H1 (cell line): ENCODE measurements around the gene CDR2L. TPM values are rescaled to one million over a fixed set of nuclear protein-coding genes. Genes with fewer than 3 reads are reported as not detected.
A peak's percentile ranks its signal among the peaks of the same experiment; 100 is the strongest.

Source experiments
- CTCF ChIA-PET: fragments of 300-600 bp; sonication (Branson Sonifier 250); formaldehyde crosslinking; loops from one replicate; lab custom pipeline; 2021; ENCODE audit not compliant: partially characterized antibody; lab: Charles Lee
- POLR2A ChIA-PET: fragments of 300-600 bp; sonication (Branson Sonifier 250); formaldehyde crosslinking; loops from one replicate; lab custom pipeline; 2021; ENCODE audit warnings: inconsistent platforms; ENCODE audit not compliant: partially characterized antibody; lab: Charles Lee
- DNase-seq, 2 experiments: peaks; one replicate each; pipeline versions ENCODE4 v3.0.0 to v3.0.0-alpha.2; 2010 to 2022; ENCODE audit warnings: low spot score in 2 of 2, low read depth in 1 of 2, mixed read lengths in 1 of 2
- FAIRE-seq: peaks from 2 replicates; lab custom pipeline; 2011; peaks lifted over from hg19 to GRCh38; lab: Jason Lieb, UNC
- H2AFZ ChIP-seq: 2 replicates; pipeline ENCODE4 v1.8.1; 2012; ENCODE audit warnings: low read length, inconsistent platforms
- H2AK5ac ChIP-seq: 2 replicates; pipeline ENCODE4 v1.6.1; 2013; ENCODE audit warnings: low read depth, low read length
- H2BK120ac ChIP-seq: replicated peaks from 2 replicates; pipeline ENCODE3; 2013; ENCODE audit warnings: low read depth, low read length, inconsistent platforms
- H2BK12ac ChIP-seq: 2 replicates; pipeline ENCODE4 v1.6.1; 2013; ENCODE audit warnings: low read depth, low read length
- H2BK15ac ChIP-seq: 2 replicates; pipeline ENCODE4 v1.6.1; 2013; ENCODE audit warnings: low read length
- H2BK20ac ChIP-seq: 2 replicates; pipeline ENCODE4 v1.6.1; 2013; ENCODE audit warnings: low read length
- H2BK5ac ChIP-seq: 2 replicates; pipeline ENCODE4 v1.6.1; 2013; ENCODE audit warnings: low read depth, low read length
- H3K14ac ChIP-seq: 2 replicates; pipeline ENCODE4 v1.6.1; 2013; ENCODE audit warnings: inconsistent platforms; ENCODE audit not compliant: insufficient read length
- H3K18ac ChIP-seq: 2 replicates; pipeline ENCODE4 v1.6.1; 2013; ENCODE audit warnings: low read length; ENCODE audit errors: extremely low read depth
- H3K23ac ChIP-seq: 2 replicates; pipeline ENCODE4 v1.6.1; 2013; ENCODE audit warnings: inconsistent platforms; ENCODE audit not compliant: insufficient read length
- H3K23me2 ChIP-seq: 2 replicates; pipeline ENCODE4 v1.6.1; 2013; ENCODE audit warnings: low read depth, low read length
- H3K27ac ChIP-seq: 2 replicates; pipeline ENCODE4 v1.6.1; 2011; ENCODE audit warnings: low read depth, low read length, inconsistent platforms
- H3K27me3 ChIP-seq, 4 experiments: replicated peaks in 1 of 4; 1 replicate in 1 of 4; 2 replicates in 3 of 4; pipeline versions ENCODE4 v1.6.1 to v1.8.1; 2011 to 2013; ENCODE audit warnings: low read length in 3 of 4, mild to moderate bottlenecking in 3 of 4, inconsistent platforms in 2 of 4, mixed read lengths in 2 of 4, moderate library complexity in 1 of 4; ENCODE audit not compliant: control insufficient read depth in 3 of 4, insufficient read depth in 3 of 4; ENCODE audit errors: extremely low read depth in 1 of 4
- H3K36me3 ChIP-seq, 4 experiments: 2 replicates each; pipeline versions ENCODE4 v1.6.1 to v1.8.1; 2011 to 2013; ENCODE audit warnings: mild to moderate bottlenecking in 4 of 4, low read length in 3 of 4, moderate library complexity in 2 of 4, control low read depth in 1 of 4, inconsistent platforms in 1 of 4; ENCODE audit not compliant: insufficient read depth in 4 of 4, control insufficient read depth in 2 of 4
- H3K4ac ChIP-seq: replicated peaks from 2 replicates; pipeline ENCODE3; 2013; ENCODE audit warnings: low read length, low read depth, mixed read lengths, inconsistent platforms; ENCODE audit not compliant: insufficient read length
- H3K4me1 ChIP-seq, 4 experiments: replicated peaks in 1 of 4; 1 replicate in 1 of 4; 2 replicates in 3 of 4; pipeline versions ENCODE4 v1.6.1 to v1.8.1; 2011 to 2013; ENCODE audit warnings: low read length in 3 of 4, inconsistent platforms in 2 of 4, mixed read lengths in 1 of 4; ENCODE audit not compliant: insufficient read depth in 4 of 4, control insufficient read depth in 3 of 4
- H3K4me2 ChIP-seq, 2 experiments: 2 replicates each; pipeline versions ENCODE4 v1.6.1 to v1.8.1; 2011 to 2013; ENCODE audit warnings: low read depth in 2 of 2, low read length in 2 of 2, control low read depth in 1 of 2, inconsistent platforms in 1 of 2, mild to moderate bottlenecking in 1 of 2; ENCODE audit not compliant: insufficient read depth in 1 of 2
- H3K4me3 ChIP-seq, 4 experiments: fragments of 200-600, 300-600 bp in 1 of 4; sonication (generic), shearing (Covaris generic), sonication (Bioruptor Twin) in 1 of 4; 2 replicates each; pipeline versions ENCODE4 v1.5.1 to v1.8.1; 2011 to 2016; ENCODE audit warnings: low read length in 4 of 4, low read depth in 3 of 4, control low read depth in 2 of 4, inconsistent platforms in 2 of 4, mild to moderate bottlenecking in 2 of 4, mixed read lengths in 1 of 4, moderate library complexity in 1 of 4; ENCODE audit not compliant: insufficient read depth in 2 of 4; ENCODE audit errors: extremely low read depth in 1 of 4
- H3K56ac ChIP-seq: replicated peaks from 2 replicates; pipeline ENCODE3; 2013; ENCODE audit warnings: low read depth, mild to moderate bottlenecking, mixed read lengths, low read length, inconsistent platforms; ENCODE audit not compliant: insufficient read length
- H3K79me1 ChIP-seq: 2 replicates; pipeline ENCODE4 v1.6.1; 2013; ENCODE audit warnings: low read depth, low read length, control low read depth
- H3K79me2 ChIP-seq, 2 experiments: 2 replicates each; pipeline versions ENCODE4 v1.6.1 to v1.8.1; 2012 to 2013; ENCODE audit warnings: low read length in 2 of 2, mild to moderate bottlenecking in 2 of 2, inconsistent platforms in 1 of 2; ENCODE audit not compliant: insufficient read depth in 2 of 2, control insufficient read depth in 1 of 2
- H3K9ac ChIP-seq, 4 experiments: replicated peaks in 1 of 4; 1 replicate in 1 of 4; 2 replicates in 3 of 4; pipeline versions ENCODE4 v1.6.1 to v1.8.1; 2011 to 2013; ENCODE audit warnings: low read depth in 3 of 4, low read length in 3 of 4, control low read depth in 2 of 4, mild to moderate bottlenecking in 2 of 4, moderate library complexity in 2 of 4, inconsistent platforms in 1 of 4; ENCODE audit errors: extremely low read depth in 1 of 4
- H3K9me3 ChIP-seq, 2 experiments: 2 replicates each; pipeline versions ENCODE4 v1.6.1 to v1.8.1; 2012 to 2013; ENCODE audit warnings: mild to moderate bottlenecking in 2 of 2, moderate library complexity in 2 of 2, control low read depth in 1 of 2, inconsistent platforms in 1 of 2, low read depth in 1 of 2, low read length in 1 of 2, mixed read lengths in 1 of 2; ENCODE audit not compliant: insufficient read depth in 2 of 2
- H4K20me1 ChIP-seq, 2 experiments: replicated peaks in 1 of 2; 2 replicates each; pipeline versions ENCODE3 to v1.8.1; 2011 to 2013; ENCODE audit warnings: inconsistent platforms in 2 of 2, low read length in 2 of 2, mild to moderate bottlenecking in 1 of 2; ENCODE audit not compliant: insufficient read depth in 2 of 2, control insufficient read depth in 1 of 2
- H4K5ac ChIP-seq: 2 replicates; pipeline ENCODE4 v1.6.1; 2013; ENCODE audit warnings: low read length, low read depth, mixed read lengths, inconsistent platforms; ENCODE audit not compliant: insufficient read length
- H4K8ac ChIP-seq: 2 replicates; pipeline ENCODE4 v1.8.0; 2013; ENCODE audit warnings: mild to moderate bottlenecking, moderate library complexity, low read length, inconsistent platforms; ENCODE audit not compliant: insufficient read depth; ENCODE audit errors: extremely low read depth
- H4K91ac ChIP-seq: replicated peaks from 2 replicates; pipeline ENCODE3; 2013; ENCODE audit warnings: low read length, mixed read lengths, inconsistent platforms; ENCODE audit not compliant: insufficient read length
- CBX5 ChIP-seq: fragments of 300-800, 300-1000 bp; sonication (generic); IDR thresholded peaks from 2 replicates; pipeline ENCODE4 v1.7.1; 2016; ENCODE audit warnings: antibody characterized with exemption, low read length, low read depth
- CTBP2 ChIP-seq: IDR thresholded peaks from 2 replicates; pipeline ENCODE4 v1.7.0; 2011; ENCODE audit warnings: borderline replicate concordance, mild to moderate bottlenecking, moderate library complexity, mixed read lengths, low read length; ENCODE audit not compliant: insufficient read depth, insufficient read length
- CTCF ChIP-seq, 3 experiments: IDR thresholded peaks; 1 replicate in 2 of 3; 2 replicates in 1 of 3; pipeline versions ENCODE4 v1.5.1 to v1.6.1; 2011; ENCODE audit warnings: low read length in 3 of 3, mild to moderate bottlenecking in 3 of 3, inconsistent platforms in 2 of 3, low read depth in 1 of 3, moderate library complexity in 1 of 3; ENCODE audit not compliant: insufficient read depth in 1 of 3; ENCODE audit errors: control extremely low read depth in 1 of 3
- JUND ChIP-seq: IDR thresholded peaks from 2 replicates; pipeline ENCODE4 v1.6.1; 2011; ENCODE audit warnings: mild to moderate bottlenecking, improper control_type of control experiment, low read length
- POLR2AphosphoS5 ChIP-seq: IDR thresholded peaks from 2 replicates; pipeline ENCODE4 v1.6.1; 2011; ENCODE audit warnings: low read depth, low read length
- SIN3A ChIP-seq, 2 experiments: IDR thresholded peaks in 1 of 2; conservative IDR thresholded peaks in 1 of 2; 2 replicates each; pipeline ENCODE4 v1.6.1; 2011 to 2012; ENCODE audit warnings: low read length in 2 of 2, improper control_type of control experiment in 1 of 2, low read depth in 1 of 2, mild to moderate bottlenecking in 1 of 2
- TEAD4 ChIP-seq: IDR thresholded peaks from 2 replicates; pipeline ENCODE4 v1.6.1; 2012; ENCODE audit warnings: low read depth, low read length, inconsistent platforms, mixed read lengths
- YY1 ChIP-seq: IDR thresholded peaks from 2 replicates; pipeline ENCODE4 v1.6.1; 2011; ENCODE audit warnings: low read depth, mild to moderate bottlenecking, low read length
- WGBS, 2 experiments: shearing (Covaris generic) in 1 of 2; methylation state at CpG; one replicate each; pipeline versions ENCODE4 v1.1.6 to v1.1.7; 2013 to 2015; ENCODE audit warnings: low lambda C conversion rate in 2 of 2, mixed read lengths in 2 of 2, inconsistent platforms in 1 of 2, low coverage in 1 of 2, missing lambda C conversion rate in 1 of 2; ENCODE audit not compliant: insufficient replicate concordance in 2 of 2, insufficient coverage in 1 of 2, insufficient read length in 1 of 2; ENCODE audit errors: extremely low coverage in 1 of 2, missing lambda C conversion rate in 1 of 2; 5-methylcytosine and 5-hydroxymethylcytosine counted together
- polyA plus RNA-seq, 7 experiments: library from polyadenylated mRNA; depleted of rRNA in 3 of 7; stranded (reverse) in 5 of 7; unstranded in 2 of 7; fragments of >200 nt in 5 of 7; fragments of 200-250 nt in 2 of 7; gene quantifications; 1 replicate in 5 of 7; 2 replicates in 1 of 7; 4 replicates in 1 of 7; pipeline versions ENCODE4 v1.2.1 to v1.2.3, GENCODE V29; 2011 to 2013; ENCODE audit warnings: missing spikeins in 2 of 7, mixed read lengths in 2 of 7
- total RNA-seq: library from RNA; stranded (reverse); fragmentation: NEBNext Ultra II Directional; extraction: Animal tissue kit (Norgen Biotek cat#: 25700); gene quantifications from 2 replicates; pipeline ENCODE4 v1.2.1, GENCODE V29; 2021

Gene CDR2L
- total and polyA plus RNA-seq, 2 of the 8 experiments (the other 6 are each of a cell fraction or from before 2014, with no cell fraction given): 20.4 to 38.1 TPM

GRCh38 chr17:74962622-74963394 is 24.6 kb upstream of the CDR2L start:
- Histone ChIP-seq H3K4ac (no peak overlapping the region), H3K4me1 (peaks cover 0 to 7% (median 1%) of the 10 kb centered on the region in 4 experiments; a peak in 4 of 7 replicates), H3K23me2 (0 out of 2 replicates have a peak, but pooled peaks cover 3% of the 10 kb centered on the region), H3K79me1 (no peaks in the 10 kb centered on the region), H2BK12ac (0 out of 2 replicates have a peak overlapping the region, but pooled peaks have one; percentile 27), H3K27me3 (peaks cover 0 to 5% (median 2%) of the 10 kb centered on the region in 4 experiments; a peak in 3 of 7 replicates), H3K9me3 (no peaks in the 10 kb centered on the region), H4K8ac (peak overlapping the region; percentile 1; the same call in 1 of the 2 replicates), H3K4me3 (no peak overlapping the region), H2AK5ac (peak overlapping the region; percentile 53; the same call in 1 of the 2 replicates), H2BK15ac (no peak overlapping the region), H4K5ac (no peak overlapping the region), H3K9ac (no peak overlapping the region), H2BK120ac (no peak overlapping the region), H4K20me1 (peaks cover 0 to 1% of the 10 kb centered on the region in 2 experiments), H3K23ac (no peak overlapping the region), H3K18ac (no peak overlapping the region), H2BK5ac (no peak overlapping the region), H3K79me2 (no peaks in the 10 kb centered on the region), H3K14ac (no peak overlapping the region), H3K4me2 (no peak overlapping the region), H4K91ac (no peak overlapping the region), H3K56ac (no peak overlapping the region), H3K27ac (no peak overlapping the region), H2AFZ (no peak overlapping the region), H3K36me3 (no peaks in the 10 kb centered on the region), H2BK20ac (no peak overlapping the region)
- CTCF ChIA-PET: interaction anchor here (0.6 to 27.2 kb wide), 32 partner anchors 9 to 448 kb away, joined by 3 to 1072 read pairs (median 8); partner anchors contain the start of genes CDR2L, FADS6, HID1 and MRPL58
- POLR2A ChIA-PET: interaction anchor here (1.3 to 2.5 kb wide), 5 partner anchors 20 to 71 kb away, joined by 3 to 37 read pairs (median 5); partner anchors contain the start of genes CDR2L and MRPL58
- FAIRE-seq: no peak
- DNase-seq: no peak
- WGBS, 2 experiments: 88% methylated on average over 15 of the region's 18 CpGs; no CpG with 5 or more reads in 1 of the 2 experiments
- no peak for TF ChIP-seq JUND
- TF ChIP-seq CBX5: no peak
- TF ChIP-seq CTBP2: no peak
- TF ChIP-seq POLR2AphosphoS5: no peak
- no peak for TF ChIP-seq TEAD4
- TF ChIP-seq CTCF (IDR thresholded peaks at IDR 0.05; ENCODE audit: control extremely low read depth in 1 of 3, insufficient read depth in 1 of 3, low read depth in 1 of 3, low read length in 3 of 3): no peak
- no peak for TF ChIP-seq SIN3A (conservative IDR thresholded peaks at IDR 0.05 in 1 of 2, IDR thresholded peaks at IDR 0.05 in 1 of 2; ENCODE audit: low read depth in 1 of 2, low read length in 2 of 2)
- no peak for TF ChIP-seq YY1
